Stimulated activated CD4-positive, alpha-beta T cell treated with anti-CD3 and anti-CD28 coated beads, Interleukin-1b, Interleukin-23, amount 100 ng/mL, for 4 hours (primary cell): ENCODE results near the gene ERVMER34-1.

Experiments used
- DNase-seq, 2 donors: peaks; one replicate each; pipeline ENCODE4 v3.0.0-alpha.2; 2020; ENCODE audit warnings: low read depth in 2 of 2

ERVMER34-1 gene

DNA sequence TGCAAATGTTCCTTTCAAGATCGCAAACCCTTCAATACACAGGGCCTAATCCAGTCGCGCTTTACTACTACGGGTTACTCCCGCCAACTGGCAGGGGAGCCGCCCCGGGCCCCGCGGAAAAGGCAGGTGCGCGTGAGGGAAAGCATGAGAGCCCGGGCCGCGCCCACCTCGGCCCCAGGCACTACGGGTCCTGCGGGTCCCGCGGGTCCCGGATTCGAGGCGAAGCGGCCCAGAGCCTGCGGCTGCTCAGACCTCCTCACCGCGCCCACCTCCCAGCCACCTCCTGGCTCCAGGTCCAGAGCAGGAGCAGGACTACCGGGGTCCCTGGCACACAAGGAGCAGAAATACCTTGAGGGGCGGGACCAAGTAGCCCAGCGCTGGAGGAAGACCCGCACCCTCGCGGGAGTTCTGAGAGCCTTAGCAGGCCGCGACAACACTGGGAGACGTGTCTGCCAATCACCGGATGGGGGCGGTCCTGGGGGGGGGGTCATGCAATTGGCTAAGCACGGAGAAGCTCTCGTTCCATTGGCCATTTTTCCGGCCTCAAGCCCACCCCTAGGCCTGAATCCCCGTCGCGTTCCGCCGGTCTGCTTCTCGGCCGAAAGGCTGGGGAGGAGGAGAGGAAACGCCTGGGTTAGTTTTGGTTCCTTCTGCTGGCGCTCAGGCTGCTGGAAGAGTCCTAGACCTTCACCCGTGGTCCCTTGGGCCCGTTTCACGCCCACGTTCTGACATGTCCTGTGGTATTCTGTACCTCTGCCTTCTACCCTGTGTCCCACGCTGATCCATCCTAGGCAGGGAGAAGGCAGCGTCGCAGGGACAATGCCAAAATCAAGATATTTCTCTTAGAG, 29.0 kb downstream of the ERVMER34-1 start:
- peak; percentile 79 for DNase-seq

GRCh38 chr4:52718123-52718522, 33.1 kb downstream of the ERVMER34-1 start:
- no peak for DNase-seq

GRCh38 chr4:52716364-52717151, 34.7 kb downstream of the ERVMER34-1 start:
- no peak for DNase-seq

- DNase-seq = no peak
These were observed 35.3 kb downstream of the ERVMER34-1 start for GRCh38 chr4:52715914-52716313.

- no peak for DNase-seq
These were observed 35.8 kb downstream of the ERVMER34-1 start for GRCh38 chr4:52715255-52715897.

DNA sequence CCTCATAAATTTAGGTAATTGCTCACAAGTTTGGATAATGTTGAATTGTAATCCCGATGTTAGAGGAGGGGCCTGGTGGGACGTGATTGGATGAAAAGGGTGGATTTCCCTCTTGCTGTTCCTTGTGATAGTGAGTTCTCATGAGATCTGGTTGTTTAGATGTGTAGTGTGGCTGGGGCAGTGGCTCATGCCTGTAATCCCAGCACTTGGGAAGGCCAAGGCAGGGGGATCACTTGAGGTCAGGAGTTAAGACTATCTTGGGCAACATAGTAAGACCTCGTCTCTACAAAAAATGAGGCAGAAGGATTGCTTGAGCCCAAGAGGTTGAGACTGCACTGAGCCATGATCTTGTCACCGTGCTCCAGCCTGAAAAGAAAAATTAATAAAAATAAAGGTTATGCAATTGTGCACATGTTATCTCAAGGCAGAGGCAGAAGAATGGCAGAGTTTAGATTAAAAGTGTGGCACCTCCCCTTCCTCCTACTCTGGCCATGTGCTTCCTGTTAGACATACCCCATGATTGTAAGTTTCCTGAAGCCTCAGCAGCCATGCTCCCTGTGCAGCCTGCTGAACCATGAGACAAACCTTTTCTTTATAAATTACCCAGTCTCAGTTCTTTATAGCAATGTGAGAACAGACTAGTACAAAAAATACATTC, 36.5 kb downstream of the ERVMER34-1 start:
- no peak for DNase-seq

- DNase-seq = no peak
These were observed 37.7 kb downstream of the ERVMER34-1 start for GRCh38 chr4:52713456-52713937.

GRCh38 chr4:52712251-52713130, 38.7 kb downstream of the ERVMER34-1 start:
- peak; percentile 90 to 97 for DNase-seq

- DNase-seq = no peak
These were observed 39.4 kb downstream of the ERVMER34-1 start for GRCh38 chr4:52711834-52712250.

GRCh38 chr4:52711272-52711671, 40.0 kb downstream of the ERVMER34-1 start:
- no peak for DNase-seq

GRCh38 chr4:52709155-52709554, 42.1 kb downstream of the ERVMER34-1 start:
- no peak for DNase-seq

GRCh38 chr4:52704661-52705060, 46.6 kb downstream of the ERVMER34-1 start:
- no peak for DNase-seq

GRCh38 chr4:52704133-52704532, 47.1 kb downstream of the ERVMER34-1 start:
- DNase-seq = no peak

GRCh38 chr4:52701207-52701606, 50.0 kb downstream of the ERVMER34-1 start:
- no peak for DNase-seq

DNA sequence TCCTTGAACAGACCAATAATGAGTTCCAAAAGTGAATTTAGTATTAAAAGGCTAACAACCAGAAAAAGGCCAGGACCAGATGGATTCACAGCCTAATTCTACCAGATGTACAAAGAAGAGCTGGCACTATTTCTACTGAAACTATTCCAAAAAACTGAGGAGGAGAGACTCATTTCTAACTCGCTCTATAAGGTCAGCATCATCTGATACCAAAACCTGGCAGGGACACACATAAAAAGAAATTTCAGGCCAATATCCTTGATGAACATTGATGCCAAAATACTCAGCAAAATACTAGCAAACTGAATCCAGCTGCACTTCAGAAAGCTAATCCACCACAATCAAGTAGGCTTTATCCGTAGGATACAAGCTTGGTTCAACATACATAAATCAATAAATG, 56.3 kb downstream of the ERVMER34-1 start:
- no peak for DNase-seq

- no peak for DNase-seq
These were observed 57.7 kb downstream of the ERVMER34-1 start for GRCh38 chr4:52693492-52693891.
